A673 (cell line): ENCODE data around the gene RHOG. TPM values are rescaled to one million over a fixed set of nuclear protein-coding genes. Genes with fewer than 3 reads are reported as not detected.

Experiments used
- BruUV-seq: library from RNA; stranded (reverse); fragments of 400-500 nt; replicated peaks from 2 replicates; lab custom pipeline; 2021; lab: Mats Ljungman, UMichigan
- CTCF ChIA-PET: fragments of 300-600 bp; sonication (Branson Sonifier 250); formaldehyde crosslinking; loops from one replicate; lab custom pipeline; 2022; ENCODE audit warnings: antibody characterized with exemption; lab: Charles Lee
- POLR2A ChIA-PET: fragments of 300-600 bp; sonication (Branson Sonifier 250); formaldehyde crosslinking; loops from one replicate; lab custom pipeline; 2022; ENCODE audit warnings: antibody characterized with exemption; ENCODE audit not compliant: low non-redundant PET; lab: Charles Lee
- DNase-seq: peaks from one replicate; pipeline ENCODE4 v3.0.0-alpha.2; 2015; ENCODE audit warnings: low spot score
- H3K27ac ChIP-seq: fragments of 200-600 bp; sonication (generic); 2 replicates; pipeline ENCODE4 v1.5.1; 2016; ENCODE audit warnings: mixed run types, low read depth, mild to moderate bottlenecking, mixed read lengths, antibody characterized with exemption, low read length; ENCODE audit not compliant: poor library complexity, severe bottlenecking
- H3K27me3 ChIP-seq: fragments of 200-600 bp; sonication (generic); replicated peaks from 2 replicates; pipeline ENCODE4 v1.6.1; 2017; ENCODE audit warnings: mixed run types, low read depth, mild to moderate bottlenecking, mixed read lengths, antibody characterized with exemption, low read length; ENCODE audit not compliant: insufficient read depth, poor library complexity
- H3K36me3 ChIP-seq: fragments of 200-600 bp; sonication (generic); 2 replicates; pipeline ENCODE4 v1.6.1; 2016; ENCODE audit warnings: mixed run types, mild to moderate bottlenecking, mixed read lengths, antibody characterized with exemption, low read length; ENCODE audit not compliant: insufficient read depth, poor library complexity, severe bottlenecking
- H3K4me1 ChIP-seq: fragments of 200-600 bp; sonication (generic); 2 replicates; pipeline ENCODE4 v1.6.1; 2017; ENCODE audit warnings: mixed run types, mild to moderate bottlenecking, mixed read lengths, antibody characterized with exemption, low read length; ENCODE audit not compliant: insufficient read depth, poor library complexity, severe bottlenecking
- H3K4me3 ChIP-seq: fragments of 200-600 bp; sonication (generic); 2 replicates; pipeline ENCODE4 v1.5.1; 2016; ENCODE audit warnings: low read depth, mixed run types, mild to moderate bottlenecking, mixed read lengths, low read length; ENCODE audit not compliant: poor library complexity, severe bottlenecking
- H3K9me3 ChIP-seq: fragments of 200-600 bp; sonication (generic); 2 replicates; pipeline ENCODE4 v1.6.1; 2016; ENCODE audit warnings: mixed run types, low read depth, mild to moderate bottlenecking, mixed read lengths, antibody characterized with exemption, low read length; ENCODE audit not compliant: poor library complexity, severe bottlenecking
- EZH2 ChIP-seq: fragments of 200-600 bp; sonication (generic); IDR thresholded peaks from 2 replicates; pipeline ENCODE4 v1.6.1; 2017; ENCODE audit warnings: borderline replicate concordance, low read depth, mild to moderate bottlenecking, mixed read lengths, antibody characterized with exemption, low read length; ENCODE audit not compliant: poor library complexity, severe bottlenecking
- intact Hi-C: fragments of 100-400 bp; cut with micrococcal nuclease; formaldehyde crosslinking; loops from one replicate; pipeline ENCODE4 v1.10.0; 2022; ENCODE audit not compliant: unreplicated experiment
- total RNA-seq: library from RNA; stranded (reverse); gene quantifications from 2 replicates; pipeline ENCODE4 v1.2.3, GENCODE V29; 2021
- TF ChIP-seq, protein P1 (sequence below): fragments of 300-800, 200-600 bp; sonication (generic); conservative IDR thresholded peaks from 2 replicates; pipeline ENCODE4 v1.5.1; 2017; ENCODE audit warnings: low read depth, mild to moderate bottlenecking, antibody characterized with exemption, low read length, moderate library complexity, mixed read lengths

RHOG gene
- total RNA-seq, 1 experiment from 2014 or later: 33.9 TPM

GRCh38 chr11:3880724-3881123 is 40.0 kb upstream of the RHOG start:
- Histone ChIP-seq H3K36me3 (no peaks in the 10 kb centered on the region), H3K4me3 (no peak overlapping the region), H3K27me3 (no peaks in the 10 kb centered on the region), H3K4me1 (peaks cover 9% of the 10 kb centered on the region), H3K27ac (no peak overlapping the region), H3K9me3 (no peaks in the 10 kb centered on the region)
- DNase-seq: peak; percentile 34
- BruUV-seq: no TSS peak
- TF ChIP-seq EZH2: no peak
- TF ChIP-seq, protein P1, sequence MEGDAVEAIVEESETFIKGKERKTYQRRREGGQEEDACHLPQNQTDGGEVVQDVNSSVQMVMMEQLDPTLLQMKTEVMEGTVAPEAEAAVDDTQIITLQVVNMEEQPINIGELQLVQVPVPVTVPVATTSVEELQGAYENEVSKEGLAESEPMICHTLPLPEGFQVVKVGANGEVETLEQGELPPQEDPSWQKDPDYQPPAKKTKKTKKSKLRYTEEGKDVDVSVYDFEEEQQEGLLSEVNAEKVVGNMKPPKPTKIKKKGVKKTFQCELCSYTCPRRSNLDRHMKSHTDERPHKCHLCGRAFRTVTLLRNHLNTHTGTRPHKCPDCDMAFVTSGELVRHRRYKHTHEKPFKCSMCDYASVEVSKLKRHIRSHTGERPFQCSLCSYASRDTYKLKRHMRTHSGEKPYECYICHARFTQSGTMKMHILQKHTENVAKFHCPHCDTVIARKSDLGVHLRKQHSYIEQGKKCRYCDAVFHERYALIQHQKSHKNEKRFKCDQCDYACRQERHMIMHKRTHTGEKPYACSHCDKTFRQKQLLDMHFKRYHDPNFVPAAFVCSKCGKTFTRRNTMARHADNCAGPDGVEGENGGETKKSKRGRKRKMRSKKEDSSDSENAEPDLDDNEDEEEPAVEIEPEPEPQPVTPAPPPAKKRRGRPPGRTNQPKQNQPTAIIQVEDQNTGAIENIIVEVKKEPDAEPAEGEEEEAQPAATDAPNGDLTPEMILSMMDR: no peak
- ChIA-PET CTCF (no interaction called here), POLR2A (no interaction called here)
- intact Hi-C loops: no loop called here

DNA sequence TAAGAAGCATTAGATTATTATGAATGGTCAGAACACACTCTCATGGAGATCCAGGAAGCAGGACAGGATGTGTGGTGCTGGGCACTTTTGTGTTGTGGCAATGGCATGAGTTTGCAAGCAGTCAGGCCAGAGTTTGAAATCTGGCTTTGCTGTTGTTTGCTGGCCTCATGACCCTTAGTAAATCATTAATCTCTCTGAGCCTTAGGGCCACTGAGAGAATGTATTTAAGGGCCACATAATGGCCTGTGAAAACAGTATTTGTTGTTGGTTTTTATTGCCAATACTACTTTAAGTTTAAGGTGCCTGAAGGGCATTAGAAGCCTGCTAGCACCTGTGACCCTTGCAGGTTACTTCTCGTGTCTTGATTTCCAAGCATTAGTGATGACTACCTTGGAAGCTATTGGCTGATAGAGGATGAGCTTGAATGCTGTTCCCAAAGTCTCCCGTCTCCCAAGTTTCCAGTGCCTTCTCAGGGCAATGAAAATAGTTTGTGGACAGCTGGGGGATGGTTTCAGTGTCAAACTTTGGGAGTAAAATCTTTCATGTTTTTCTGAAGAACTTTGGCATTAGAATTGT is 39.3 kb upstream of the RHOG start:
- no peak for TF ChIP-seq EZH2
- TF ChIP-seq, protein P1: no peak
- peaks cover 9% of the 10 kb centered on the region for H3K4me1 ChIP-seq
- H3K4me3 ChIP-seq: no peak overlapping the region
- H3K9me3 ChIP-seq: no peaks in the 10 kb centered on the region
- intact Hi-C loops: no loop called here
- no peak overlapping the region for H3K27ac ChIP-seq
- H3K27me3 ChIP-seq: no peaks in the 10 kb centered on the region
- CTCF ChIA-PET: no interaction called here
- no TSS peak for BruUV-seq
- POLR2A ChIA-PET: no interaction called here
- no peak for DNase-seq
- no peaks in the 10 kb centered on the region for H3K36me3 ChIP-seq

DNA sequence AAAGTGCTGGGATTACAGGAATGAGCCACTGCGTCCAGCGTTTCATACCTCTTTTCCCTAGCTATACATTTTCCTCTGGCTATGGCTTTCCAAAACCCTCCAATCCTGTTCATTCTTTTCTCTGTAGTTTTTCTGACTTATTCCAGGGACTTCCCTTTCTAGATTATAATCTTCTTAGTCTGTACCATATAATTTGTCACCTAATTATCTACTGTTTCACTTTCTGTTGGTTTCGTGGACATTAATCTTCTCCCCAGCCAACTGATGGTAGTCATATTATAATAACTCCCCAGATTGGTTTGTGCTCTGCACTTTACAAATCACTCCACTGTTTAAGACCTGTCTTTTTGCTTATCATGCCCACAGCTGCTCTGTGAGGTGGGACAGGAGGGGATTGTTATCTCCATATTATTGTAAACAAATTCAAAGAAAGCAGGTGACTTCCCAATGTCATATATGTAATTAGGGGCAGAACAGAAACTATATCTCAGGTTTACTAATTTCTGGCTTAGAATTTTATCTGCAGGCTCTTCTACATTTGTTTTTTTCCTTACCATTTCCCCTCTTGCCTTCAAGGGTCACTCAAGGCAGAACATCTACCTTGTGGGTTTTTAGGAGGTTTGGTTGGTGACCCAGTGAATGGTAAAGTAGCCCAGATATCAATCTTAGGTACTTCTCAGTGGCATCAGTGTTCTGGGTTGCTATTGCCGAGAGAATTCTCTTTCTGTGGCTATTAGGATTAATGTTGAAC is 38.6 kb upstream of the RHOG start:
- H3K36me3 ChIP-seq: no peaks in the 10 kb centered on the region
- no peak for DNase-seq
- intact Hi-C loops: no loop called here
- CTCF ChIA-PET: no interaction called here
- no peak overlapping the region for H3K4me3 ChIP-seq
- TF ChIP-seq, protein P1: no peak
- no peak for TF ChIP-seq EZH2
- BruUV-seq: no TSS peak
- H3K9me3 ChIP-seq: no peaks in the 10 kb centered on the region
- H3K27ac ChIP-seq: no peak overlapping the region
- POLR2A ChIA-PET: no interaction called here
- no peaks in the 10 kb centered on the region for H3K27me3 ChIP-seq
- peaks cover 9% of the 10 kb centered on the region for H3K4me1 ChIP-seq
